Measurements from ENCODE around the gene NIT1. TPM values are rescaled to one million over a fixed set of nuclear protein-coding genes. Genes with fewer than 3 reads are reported as not detected.

NIT1 gene
- total and polyA plus RNA-seq, 10 of the 15 experiments (the other 5 are each of a cell fraction or from before 2014, with no cell fraction given) = 19.2 to 54.4 (median 28.3) TPM

DNA sequence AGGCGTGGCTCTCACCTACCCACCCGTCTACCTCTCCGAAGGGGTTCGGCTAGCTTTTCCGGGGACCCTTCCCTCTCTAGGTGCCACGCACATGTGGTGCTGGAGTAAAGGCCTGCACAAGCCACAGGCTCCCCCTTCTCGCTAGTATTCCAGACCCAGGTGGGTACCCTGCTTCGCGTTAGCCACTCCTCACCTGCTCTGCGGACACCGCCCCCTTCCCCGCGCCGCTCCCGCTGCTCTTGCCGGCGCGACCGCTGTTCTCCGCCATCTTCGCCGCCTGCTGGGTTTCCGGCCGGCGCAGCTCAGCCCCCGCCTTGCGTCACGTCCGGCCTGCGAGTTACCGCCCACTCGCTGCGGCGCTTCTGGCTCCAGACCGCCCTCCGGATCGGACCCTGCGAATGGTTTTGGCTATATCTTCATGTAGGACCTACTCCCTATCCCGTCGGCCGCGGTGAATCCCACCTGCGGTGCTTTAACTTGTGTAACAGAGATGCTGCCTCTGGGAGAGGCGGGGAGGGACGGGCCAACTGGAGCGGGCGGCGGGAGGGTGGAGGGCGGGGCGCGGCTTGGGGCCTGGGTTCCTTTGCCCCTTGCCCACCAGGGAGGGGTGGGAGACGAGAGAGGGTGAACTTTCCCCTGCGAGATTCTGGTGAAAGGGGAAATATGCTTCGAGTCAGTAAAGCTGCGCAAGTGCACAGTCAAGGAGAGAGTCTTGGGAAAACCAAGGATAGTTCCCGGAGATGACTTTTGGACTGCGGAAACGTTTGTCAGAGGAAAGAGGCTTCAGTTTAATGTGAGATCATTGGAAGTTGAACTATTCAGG lies at the start of gene NIT1, which contains the start of gene PFDN2 (continued):
- TF ChIP-seq POLR2AphosphoS5 (IDR thresholded peaks at IDR 0.05; ENCODE audit: low read length) (peak; percentile 92), IKZF1 (conservative IDR thresholded peaks at IDR 0.05) (peak; percentile 51), FOS (IDR thresholded peaks at IDR 0.05; ENCODE audit: borderline replicate concordance, extremely low read depth, insufficient read length) (no peak), ZZZ3 (IDR thresholded peaks at IDR 0.05; ENCODE audit: control insufficient read depth, insufficient read length, low read depth) (no peak), KLF5 (IDR thresholded peaks at IDR 0.05; ENCODE audit: partially characterized antibody) (no peak), RBBP5 (conservative IDR thresholded peaks at IDR 0.05) (no peak), STAT3 (IDR thresholded peaks at IDR 0.05; ENCODE audit: low read depth, low read length) (no peak), ZBED1 (IDR thresholded peaks at IDR 0.05; ENCODE audit: borderline replicate concordance) (peak; percentile 34; the same call in 1 of the 2 replicates), RCOR1 (conservative IDR thresholded peaks at IDR 0.05; ENCODE audit: low read depth, low read length) (no peak), BACH1 (IDR thresholded peaks at IDR 0.05; ENCODE audit: borderline replicate concordance) (peak; percentile 59; the same call in 1 of the 2 replicates), JUND (IDR thresholded peaks at IDR 0.05; ENCODE audit: low read depth, low read length) (no peak), GABPA (IDR thresholded peaks at IDR 0.05; ENCODE audit: low read depth) (peak; percentile 86), MYB (IDR thresholded peaks at IDR 0.05; ENCODE audit: borderline replicate concordance, low read depth, low read length) (no peak), EGR1 (IDR thresholded peaks at IDR 0.05; ENCODE audit: borderline replicate concordance in 1 of 2, low read depth in 2 of 2, low read length in 2 of 2) (peak in 1 of 2 experiments; percentile 92; a peak in 2 of 3 replicates), CHD4 (IDR thresholded peaks at IDR 0.05) (no peak), NFYA (IDR thresholded peaks at IDR 0.05; ENCODE audit: borderline replicate concordance, low read depth, low read length) (no peak)
- TF ChIP-seq, protein P1, sequence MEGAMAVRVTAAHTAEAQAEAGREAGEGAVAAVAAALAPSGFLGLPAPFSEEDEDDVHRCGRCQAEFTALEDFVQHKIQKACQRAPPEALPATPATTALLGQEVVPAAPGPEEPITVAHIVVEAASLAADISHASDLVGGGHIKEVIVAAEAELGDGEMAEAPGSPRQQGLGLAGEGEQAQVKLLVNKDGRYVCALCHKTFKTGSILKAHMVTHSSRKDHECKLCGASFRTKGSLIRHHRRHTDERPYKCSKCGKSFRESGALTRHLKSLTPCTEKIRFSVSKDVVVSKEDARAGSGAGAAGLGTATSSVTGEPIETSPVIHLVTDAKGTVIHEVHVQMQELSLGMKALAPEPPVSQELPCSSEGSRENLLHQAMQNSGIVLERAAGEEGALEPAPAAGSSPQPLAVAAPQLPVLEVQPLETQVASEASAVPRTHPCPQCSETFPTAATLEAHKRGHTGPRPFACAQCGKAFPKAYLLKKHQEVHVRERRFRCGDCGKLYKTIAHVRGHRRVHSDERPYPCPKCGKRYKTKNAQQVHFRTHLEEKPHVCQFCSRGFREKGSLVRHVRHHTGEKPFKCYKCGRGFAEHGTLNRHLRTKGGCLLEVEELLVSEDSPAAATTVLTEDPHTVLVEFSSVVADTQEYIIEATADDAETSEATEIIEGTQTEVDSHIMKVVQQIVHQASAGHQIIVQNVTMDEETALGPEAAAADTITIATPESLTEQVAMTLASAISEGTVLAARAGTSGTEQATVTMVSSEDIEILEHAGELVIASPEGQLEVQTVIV (IDR thresholded peaks at IDR 0.05; ENCODE audit: borderline replicate concordance, partially characterized antibody) = no peak
- TF ChIP-seq, protein P2, sequence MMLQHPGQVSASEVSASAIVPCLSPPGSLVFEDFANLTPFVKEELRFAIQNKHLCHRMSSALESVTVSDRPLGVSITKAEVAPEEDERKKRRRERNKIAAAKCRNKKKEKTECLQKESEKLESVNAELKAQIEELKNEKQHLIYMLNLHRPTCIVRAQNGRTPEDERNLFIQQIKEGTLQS (IDR thresholded peaks at IDR 0.05; ENCODE audit: borderline replicate concordance, extremely low read depth, low read depth, low read length) = no peak
- TF ChIP-seq, protein P3, sequence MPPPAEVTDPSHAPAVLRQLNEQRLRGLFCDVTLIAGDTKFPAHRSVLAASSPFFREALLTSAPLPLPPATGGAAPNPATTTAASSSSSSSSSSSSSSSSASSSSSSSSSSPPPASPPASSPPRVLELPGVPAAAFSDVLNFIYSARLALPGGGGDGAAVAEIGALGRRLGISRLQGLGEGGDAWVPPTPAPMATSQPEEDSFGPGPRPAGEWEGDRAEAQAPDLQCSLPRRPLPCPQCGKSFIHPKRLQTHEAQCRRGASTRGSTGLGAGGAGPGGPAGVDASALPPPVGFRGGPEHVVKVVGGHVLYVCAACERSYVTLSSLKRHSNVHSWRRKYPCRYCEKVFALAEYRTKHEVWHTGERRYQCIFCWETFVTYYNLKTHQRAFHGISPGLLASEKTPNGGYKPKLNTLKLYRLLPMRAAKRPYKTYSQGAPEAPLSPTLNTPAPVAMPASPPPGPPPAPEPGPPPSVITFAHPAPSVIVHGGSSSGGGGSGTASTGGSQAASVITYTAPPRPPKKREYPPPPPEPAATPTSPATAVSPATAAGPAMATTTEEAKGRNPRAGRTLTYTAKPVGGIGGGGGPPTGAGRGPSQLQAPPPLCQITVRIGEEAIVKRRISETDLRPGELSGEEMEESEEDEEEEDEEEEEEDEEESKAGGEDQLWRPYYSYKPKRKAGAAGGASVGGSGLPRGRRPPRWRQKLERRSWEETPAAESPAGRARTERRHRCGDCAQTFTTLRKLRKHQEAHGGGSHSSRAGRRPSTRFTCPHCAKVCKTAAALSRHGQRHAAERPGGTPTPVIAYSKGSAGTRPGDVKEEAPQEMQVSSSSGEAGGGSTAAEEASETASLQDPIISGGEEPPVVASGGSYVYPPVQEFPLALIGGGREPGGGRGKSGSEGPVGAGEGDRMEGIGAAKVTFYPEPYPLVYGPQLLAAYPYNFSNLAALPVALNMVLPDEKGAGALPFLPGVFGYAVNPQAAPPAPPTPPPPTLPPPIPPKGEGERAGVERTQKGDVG (CRISPR knock-in tag; IDR thresholded peaks at IDR 0.05) = no peak
- TF ChIP-seq, protein P4, sequence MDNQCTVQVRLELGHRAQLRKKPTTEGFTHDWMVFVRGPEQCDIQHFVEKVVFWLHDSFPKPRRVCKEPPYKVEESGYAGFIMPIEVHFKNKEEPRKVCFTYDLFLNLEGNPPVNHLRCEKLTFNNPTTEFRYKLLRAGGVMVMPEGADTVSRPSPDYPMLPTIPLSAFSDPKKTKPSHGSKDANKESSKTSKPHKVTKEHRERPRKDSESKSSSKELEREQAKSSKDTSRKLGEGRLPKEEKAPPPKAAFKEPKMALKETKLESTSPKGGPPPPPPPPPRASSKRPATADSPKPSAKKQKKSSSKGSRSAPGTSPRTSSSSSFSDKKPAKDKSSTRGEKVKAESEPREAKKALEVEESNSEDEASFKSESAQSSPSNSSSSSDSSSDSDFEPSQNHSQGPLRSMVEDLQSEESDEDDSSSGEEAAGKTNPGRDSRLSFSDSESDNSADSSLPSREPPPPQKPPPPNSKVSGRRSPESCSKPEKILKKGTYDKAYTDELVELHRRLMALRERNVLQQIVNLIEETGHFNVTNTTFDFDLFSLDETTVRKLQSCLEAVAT (IDR thresholded peaks at IDR 0.05) = peak; percentile 33; the same call in 1 of the 2 replicates

Data from GM12878 (cell line).